GM10266 (cell line): ENCODE measurements around the gene KRTAP12-4.
"Not testable (repeated sequence)": the region's sequence is repeated elsewhere in the genome, so short reads cannot be mapped to it uniquely, and the experiment has no call there.

Experiments used
- DNase-seq: peaks from one replicate; pipeline ENCODE4 v3.0.0; 2012; ENCODE audit errors: extremely low spot score
- TF ChIP-seq, protein P1 (sequence below): IDR thresholded peaks from 2 replicates; pipeline ENCODE4 v1.5.1; 2012; ENCODE audit warnings: mild to moderate bottlenecking, low read depth; ENCODE audit not compliant: control insufficient read depth, insufficient read depth; ENCODE audit errors: missing control alignments

The KRTAP12-4 gene

DNA sequence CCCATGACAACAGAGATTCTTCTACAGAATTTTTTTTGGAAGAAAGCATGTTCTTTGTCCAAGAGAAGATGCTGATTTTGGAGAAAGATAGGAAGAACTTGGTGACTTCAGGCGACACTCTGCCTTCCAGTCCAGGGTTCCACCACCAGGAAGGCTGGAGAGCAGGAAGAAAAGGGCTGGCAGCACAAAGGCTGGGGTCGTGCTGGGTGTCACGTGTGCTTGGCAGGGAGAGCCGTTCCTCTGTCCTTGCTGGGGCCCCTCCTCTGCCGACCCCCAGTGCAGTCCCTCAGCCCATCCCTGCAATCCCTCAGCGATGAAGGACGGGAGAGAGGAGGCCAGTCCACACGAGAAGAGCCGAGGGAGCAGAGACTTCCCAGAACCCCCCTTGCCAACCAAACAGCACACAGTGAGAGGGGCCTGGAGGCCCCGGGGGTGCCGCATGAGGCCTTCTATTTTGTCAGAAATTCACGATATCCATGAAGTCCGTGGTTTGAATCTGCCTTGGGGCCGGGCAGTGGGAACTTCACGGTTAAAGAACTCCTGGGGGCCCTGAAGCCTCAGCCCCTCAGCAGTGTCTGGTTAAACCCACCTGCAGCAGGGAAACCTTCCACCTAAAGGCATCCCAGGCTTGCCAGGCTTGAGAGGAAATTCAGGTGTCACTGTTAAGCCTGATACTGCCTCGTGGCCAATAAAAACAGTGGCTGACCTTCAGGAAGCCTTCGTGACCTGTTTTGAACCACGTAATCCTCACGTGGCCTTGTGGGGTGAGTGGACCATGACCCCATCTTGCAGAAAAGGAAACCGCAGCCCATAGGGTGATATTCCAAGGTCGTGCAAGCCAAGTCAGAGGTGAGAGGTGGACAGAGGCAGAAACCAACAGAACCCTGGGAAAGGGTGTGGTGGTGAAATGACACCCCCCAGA, 45.9 kb upstream of the KRTAP12-4 start:
- TF ChIP-seq, protein P1, sequence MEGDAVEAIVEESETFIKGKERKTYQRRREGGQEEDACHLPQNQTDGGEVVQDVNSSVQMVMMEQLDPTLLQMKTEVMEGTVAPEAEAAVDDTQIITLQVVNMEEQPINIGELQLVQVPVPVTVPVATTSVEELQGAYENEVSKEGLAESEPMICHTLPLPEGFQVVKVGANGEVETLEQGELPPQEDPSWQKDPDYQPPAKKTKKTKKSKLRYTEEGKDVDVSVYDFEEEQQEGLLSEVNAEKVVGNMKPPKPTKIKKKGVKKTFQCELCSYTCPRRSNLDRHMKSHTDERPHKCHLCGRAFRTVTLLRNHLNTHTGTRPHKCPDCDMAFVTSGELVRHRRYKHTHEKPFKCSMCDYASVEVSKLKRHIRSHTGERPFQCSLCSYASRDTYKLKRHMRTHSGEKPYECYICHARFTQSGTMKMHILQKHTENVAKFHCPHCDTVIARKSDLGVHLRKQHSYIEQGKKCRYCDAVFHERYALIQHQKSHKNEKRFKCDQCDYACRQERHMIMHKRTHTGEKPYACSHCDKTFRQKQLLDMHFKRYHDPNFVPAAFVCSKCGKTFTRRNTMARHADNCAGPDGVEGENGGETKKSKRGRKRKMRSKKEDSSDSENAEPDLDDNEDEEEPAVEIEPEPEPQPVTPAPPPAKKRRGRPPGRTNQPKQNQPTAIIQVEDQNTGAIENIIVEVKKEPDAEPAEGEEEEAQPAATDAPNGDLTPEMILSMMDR: no peak
- DNase-seq: no peak

DNA sequence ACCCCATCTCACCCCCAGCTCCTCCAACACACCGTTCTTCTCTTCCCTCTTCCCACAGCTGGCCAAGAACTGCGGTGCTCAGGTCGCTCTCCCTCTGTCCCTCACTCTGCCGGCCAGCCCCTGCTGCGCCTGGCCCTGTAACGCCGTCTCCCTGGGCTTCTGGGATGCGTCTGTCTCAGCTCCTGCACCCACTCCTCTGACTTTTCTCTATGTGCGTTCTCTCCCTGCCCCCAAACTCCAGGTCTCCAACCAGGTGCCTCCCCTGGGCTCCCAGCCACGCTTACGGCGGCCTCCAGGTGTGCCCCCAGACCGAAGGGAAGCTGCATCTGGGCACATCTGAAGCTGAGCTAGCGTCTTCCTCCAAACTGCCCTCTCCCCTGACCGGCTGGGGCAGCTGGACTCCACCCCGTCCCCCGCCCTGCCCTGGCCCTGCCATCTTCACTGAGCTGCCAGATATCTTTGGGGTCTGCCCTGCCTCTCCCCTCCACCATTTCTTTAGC, 45.1 kb upstream of the KRTAP12-4 start:
- DNase-seq: no peak
- TF ChIP-seq, protein P1: no peak

DNA sequence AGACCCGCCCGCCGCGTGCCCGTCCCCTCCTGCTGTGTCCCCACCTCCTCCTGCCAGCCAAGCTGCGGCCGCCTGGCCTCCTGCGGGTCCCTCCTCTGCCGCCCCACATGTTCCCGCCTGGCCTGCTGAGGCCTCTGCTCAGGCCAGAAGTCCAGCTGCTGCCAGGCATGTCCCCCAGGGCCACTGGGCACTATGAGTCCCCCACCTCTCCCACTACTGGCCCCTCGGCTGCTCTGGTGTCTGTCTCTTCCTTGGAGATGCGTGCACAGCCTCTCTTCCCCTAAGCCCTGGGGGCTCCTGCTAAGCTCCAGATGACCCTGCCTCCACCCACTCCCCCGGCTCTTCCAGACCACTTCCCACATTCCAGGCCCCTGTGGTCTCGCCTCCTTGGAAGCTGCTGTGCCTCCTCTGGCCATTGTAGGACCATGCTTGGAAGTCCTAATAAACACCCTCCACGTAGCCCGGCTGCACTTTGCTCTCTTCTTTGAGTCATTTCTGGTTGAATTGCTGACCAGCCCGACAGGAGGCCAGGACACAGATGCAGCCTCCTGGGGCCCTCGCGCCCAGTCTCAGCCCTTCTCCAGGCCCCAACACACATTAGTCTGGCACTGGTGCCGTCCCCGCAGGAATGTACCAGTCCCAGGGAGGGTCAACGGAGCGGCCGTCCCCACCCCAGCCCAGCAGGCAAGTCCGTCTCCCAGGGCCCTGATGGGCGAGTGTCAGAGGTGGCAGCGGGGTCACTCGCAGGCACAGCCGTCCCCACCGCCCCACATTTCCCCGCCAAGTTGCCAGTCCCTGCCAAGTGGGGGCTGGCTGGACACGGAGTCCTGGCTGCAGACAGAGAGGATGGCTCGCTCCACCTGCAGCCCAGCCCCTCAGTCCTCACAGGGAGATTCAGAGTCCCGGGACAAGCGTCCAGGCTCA, 43.6 kb upstream of the KRTAP12-4 start:
- no peak for DNase-seq
- TF ChIP-seq, protein P1: no peak

DNA sequence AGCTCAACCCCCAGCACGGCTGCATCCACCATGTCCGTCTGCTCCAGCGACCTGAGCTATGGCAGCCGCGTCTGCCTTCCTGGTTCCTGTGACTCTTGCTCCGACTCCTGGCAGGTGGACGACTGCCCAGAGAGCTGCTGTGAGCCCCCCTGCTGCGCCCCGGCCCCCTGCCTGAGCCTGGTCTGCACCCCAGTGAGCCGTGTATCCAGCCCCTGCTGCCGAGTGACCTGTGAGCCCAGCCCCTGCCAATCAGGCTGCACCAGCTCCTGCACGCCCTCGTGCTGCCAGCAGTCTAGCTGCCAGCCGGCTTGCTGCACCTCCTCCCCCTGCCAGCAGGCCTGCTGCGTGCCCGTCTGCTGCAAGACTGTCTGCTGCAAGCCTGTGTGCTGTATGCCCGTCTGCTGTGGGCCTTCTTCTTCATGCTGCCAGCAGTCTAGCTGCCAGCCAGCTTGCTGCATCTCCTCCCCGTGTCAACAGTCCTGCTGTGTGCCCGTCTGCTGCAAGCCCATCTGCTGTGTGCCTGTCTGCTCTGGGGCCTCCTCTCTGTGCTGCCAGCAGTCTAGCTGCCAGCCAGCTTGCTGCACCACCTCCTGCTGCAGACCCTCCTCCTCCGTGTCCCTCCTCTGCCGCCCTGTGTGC, 42.8 kb upstream of the KRTAP12-4 start, which contains the start of gene KRTAP10-12:
Gene KRTAP10-12, plus strand, starts transcription at position 1 of the 639 bp plus-strand sequence. Its CDS starts 30 bp downstream, at position 31.
- DNase-seq: not testable (repeated sequence)

DNA sequence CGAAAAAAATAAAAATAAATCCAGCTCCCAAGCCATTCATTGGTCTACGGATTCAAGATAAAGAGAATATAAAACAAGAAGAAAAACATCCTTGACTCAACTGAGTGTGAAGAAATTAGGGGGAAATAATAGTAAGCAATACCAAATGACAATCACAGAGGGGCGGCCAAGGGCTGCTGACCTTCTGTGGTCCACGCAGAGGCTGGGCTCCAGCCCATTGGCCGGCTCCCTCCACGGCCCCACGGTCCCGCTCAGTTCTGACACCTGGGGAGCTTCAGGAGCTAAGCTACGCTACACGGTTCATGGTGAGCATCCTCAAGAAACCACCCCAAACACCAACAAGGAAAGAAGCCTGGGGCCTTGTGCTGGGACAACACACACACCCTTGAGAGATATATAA, 42.1 kb upstream of the KRTAP12-4 start:
- no peak for DNase-seq
- TF ChIP-seq, protein P1: no peak

DNA sequence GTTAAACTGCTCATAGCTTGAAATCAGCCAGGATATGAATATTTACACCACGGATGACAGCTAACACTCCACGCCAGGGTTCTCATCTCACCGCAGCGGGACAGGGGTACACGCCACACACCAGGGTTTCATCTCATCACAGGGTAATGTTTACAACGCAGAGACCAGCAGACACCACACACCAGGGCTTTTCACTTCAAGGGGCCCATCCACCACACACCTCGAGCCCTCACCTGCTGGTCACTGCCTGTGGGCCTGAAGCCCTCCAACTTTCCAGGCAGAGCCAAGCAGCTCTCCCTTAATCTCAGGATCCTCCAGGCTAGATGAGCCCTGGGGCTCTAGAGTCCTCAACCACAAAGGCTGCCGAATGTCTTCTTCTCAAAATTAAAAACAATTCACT, 41.2 kb upstream of the KRTAP12-4 start:
- TF ChIP-seq, protein P1: no peak
- DNase-seq: no peak

DNA sequence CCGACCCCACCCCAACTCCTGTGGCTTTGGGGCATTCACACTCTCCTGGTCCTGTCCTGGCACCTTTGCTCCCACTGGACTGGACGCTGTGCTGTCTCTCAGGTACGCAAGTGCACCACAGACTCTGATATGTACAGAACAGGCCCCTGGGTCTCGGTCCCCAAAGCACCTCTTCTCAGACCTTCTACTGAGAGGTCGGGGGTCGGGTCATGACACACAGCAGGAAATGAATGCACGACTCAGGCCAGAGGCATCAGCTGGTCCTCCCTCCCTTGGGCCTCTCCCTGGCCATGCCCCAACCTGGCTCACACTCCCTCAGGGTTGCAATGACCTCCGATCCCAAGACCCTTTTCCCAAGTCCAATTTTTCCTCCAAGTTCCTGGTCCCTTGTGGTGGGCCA, 40.7 kb upstream of the KRTAP12-4 start:
- no peak for DNase-seq
- TF ChIP-seq, protein P1: no peak
